Eye (tissue), 1 donor: ENCODE results near the gene MEX3D.

ENCODE experiments used
- DNase-seq: peaks from one replicate; pipeline ENCODE4 v3.0.0-alpha.2; 2015

MEX3D gene

GRCh38 chr19:1568320-1569019 is at the start of gene MEX3D:
Gene MEX3D, minus strand, starts transcription at chr19:1568325. Its CDS starts 267 bp downstream, at chr19:1568058.
- peak; percentile 92 for DNase-seq

- DNase-seq, result no peak
These were observed 48.8 kb upstream of the MEX3D start for GRCh38 chr19:1616875-1617274.

GRCh38 chr19:1616396-1616795 is 48.3 kb upstream of the MEX3D start:
- no peak for DNase-seq

GRCh38 chr19:1615156-1615765 is 47.1 kb upstream of the MEX3D start:
- DNase-seq, result no peak

- no peak for DNase-seq
These were observed 45.9 kb upstream of the MEX3D start for GRCh38 chr19:1613808-1614570.

- DNase-seq, result no peak
These were observed 45.0 kb upstream of the MEX3D start for GRCh38 chr19:1613146-1613545.

- DNase-seq, result no peak
These were observed 44.3 kb upstream of the MEX3D start for GRCh38 chr19:1612114-1613086.

- no peak for DNase-seq
These were observed 43.2 kb upstream of the MEX3D start for GRCh38 chr19:1611353-1611752.

- DNase-seq, result no peak
These were observed 42.5 kb upstream of the MEX3D start for GRCh38 chr19:1610579-1610978.

- DNase-seq, result no peak
These were observed 41.8 kb upstream of the MEX3D start for GRCh38 chr19:1609680-1610474.

- no peak for DNase-seq
These were observed 40.9 kb upstream of the MEX3D start for GRCh38 chr19:1609103-1609396.

- no peak for DNase-seq
These were observed 40.4 kb upstream of the MEX3D start for GRCh38 chr19:1608359-1609102.

GRCh38 chr19:1606138-1606651 is 38.1 kb upstream of the MEX3D start:
- no peak for DNase-seq

GRCh38 chr19:1605236-1606137 is 37.4 kb upstream of the MEX3D start, which contains the start of gene UQCR11:
Gene UQCR11, minus strand, starts transcription at chr19:1605462. Its CDS starts 53 bp downstream, at chr19:1605409.
- peak; percentile 98 for DNase-seq

- DNase-seq, result no peak
These were observed 34.1 kb upstream of the MEX3D start for GRCh38 chr19:1602091-1602707.

- DNase-seq, result no peak
These were observed 33.5 kb upstream of the MEX3D start for GRCh38 chr19:1601613-1602064.

- DNase-seq, result no peak
These were observed 31.3 kb upstream of the MEX3D start for GRCh38 chr19:1599460-1599846.

- DNase-seq, result no peak
These were observed 30.8 kb upstream of the MEX3D start for GRCh38 chr19:1598777-1599459.

GRCh38 chr19:1593501-1593772 is 25.3 kb upstream of the MEX3D start:
- DNase-seq, result no peak
